Neutrophil (primary cell): Measurements from ENCODE around the gene TRABD.
A peak's percentile ranks its signal among the peaks of the same experiment; 100 is the strongest.
"Not testable (repeated sequence)": the region's sequence is repeated elsewhere in the genome, so short reads cannot be mapped to it uniquely, and the experiment has no call there.

Source experiments
- H3K27ac ChIP-seq: fragments of 200-600 bp; sonication (generic); 2 replicates; pipeline ENCODE4 v1.5.1; 2016; ENCODE audit warnings: mild to moderate bottlenecking, moderate library complexity
- H3K27me3 ChIP-seq: fragments of 200-600 bp; sonication (generic); 2 replicates; pipeline ENCODE4 v1.6.0; 2016; ENCODE audit warnings: mild to moderate bottlenecking
- H3K36me3 ChIP-seq: fragments of 200-600 bp; sonication (generic); 2 replicates; pipeline ENCODE4 v1.5.1; 2017
- H3K4me1 ChIP-seq, 2 experiments: fragments of 200-600 bp in 1 of 2; sonication (generic) in 1 of 2; 1 replicate in 1 of 2; 2 replicates in 1 of 2; pipeline versions ENCODE4 v1.5.1 to v1.6.1; 2013 to 2016; ENCODE audit warnings: low read depth in 1 of 2, low read length in 1 of 2, mild to moderate bottlenecking in 1 of 2, moderate library complexity in 1 of 2; ENCODE audit not compliant: control insufficient read depth in 1 of 2, insufficient read depth in 1 of 2
- H3K4me3 ChIP-seq, 2 experiments: fragments of 200-600 bp in 1 of 2; sonication (generic) in 1 of 2; 1 replicate in 1 of 2; 2 replicates in 1 of 2; pipeline ENCODE4 v1.5.1; 2013 to 2016; ENCODE audit warnings: low read depth in 1 of 2, low read length in 1 of 2, mild to moderate bottlenecking in 1 of 2, moderate library complexity in 1 of 2
- H3K9me3 ChIP-seq: fragments of 200-600 bp; sonication (generic); 2 replicates; pipeline ENCODE4 v1.5.1; 2016
- CTCF ChIP-seq: fragments of 200-600 bp; sonication (generic); IDR thresholded peaks from 2 replicates; pipeline ENCODE4 v1.5.1; 2016; ENCODE audit warnings: antibody characterized with exemption

Gene TRABD

GRCh38 chr22:50145721-50146438, 39.8 kb upstream of the TRABD start:
- Histone ChIP-seq H3K4me3 (no peak overlapping the region), H3K27ac (no peak overlapping the region), H3K4me1 (peaks cover 44 to 47% of the 10 kb centered on the region in 2 experiments), H3K27me3 (no peaks in the 10 kb centered on the region), H3K9me3 (no peaks in the 10 kb centered on the region), H3K36me3 (no peaks in the 10 kb centered on the region)
- TF ChIP-seq CTCF: no peak

- Histone ChIP-seq H3K36me3 (no peaks in the 10 kb centered on the region), H3K27ac (peak overlapping the region; percentile 4), H3K4me3 (no peak overlapping the region), H3K4me1 (peaks cover 44 to 47% of the 10 kb centered on the region in 2 experiments), H3K27me3 (no peaks in the 10 kb centered on the region), H3K9me3 (no peaks in the 10 kb centered on the region)
- TF ChIP-seq CTCF: no peak
These were observed 39.1 kb upstream of the TRABD start for GRCh38 chr22:50146439-50147238.

- H3K27ac ChIP-seq: peak overlapping the region; percentile 71
- not testable (repeated sequence) for H3K9me3 ChIP-seq, H3K4me3 ChIP-seq
These were observed 38.2 kb upstream of the TRABD start for GRCh38 chr22:50147258-50148165.

GRCh38 chr22:50148166-50148500, 37.6 kb upstream of the TRABD start:
- peak overlapping the region; percentile 71 for H3K27ac ChIP-seq
- no peak for TF ChIP-seq CTCF
- no peaks in the 10 kb centered on the region for H3K9me3 ChIP-seq
- H3K4me3 ChIP-seq: no peak overlapping the region
- peaks cover 40 to 41% of the 10 kb centered on the region in 2 experiments for H3K4me1 ChIP-seq
- no peaks in the 10 kb centered on the region for H3K27me3 ChIP-seq
- no peaks in the 10 kb centered on the region for H3K36me3 ChIP-seq

More at GRCh38 chr22:50147258-50148165, 38.2 kb upstream of the TRABD start:
- not testable (repeated sequence) for H3K27me3 ChIP-seq, H3K36me3 ChIP-seq
- H3K4me1 ChIP-seq: peaks cover 44 to 47% of the 10 kb centered on the region in 2 experiments

- H3K27me3 ChIP-seq: no peaks in the 10 kb centered on the region
- peak; percentile 95 for TF ChIP-seq CTCF
These were observed 36.6 kb upstream of the TRABD start for GRCh38 chr22:50148991-50149721.

More at GRCh38 chr22:50148991-50149721, 36.6 kb upstream of the TRABD start:
- Histone ChIP-seq H3K9me3 (no peaks in the 10 kb centered on the region), H3K4me3 (peak overlapping the region in 1 of 2 experiments; percentile 32), H3K36me3 (no peaks in the 10 kb centered on the region), H3K27ac (peak overlapping the region; percentile 55), H3K4me1 (peaks cover 31 to 33% of the 10 kb centered on the region in 2 experiments)
